MCF 10A (cell line): Measurements from ENCODE around the gene PTPRK. TPM values are rescaled to one million over a fixed set of nuclear protein-coding genes. Genes with fewer than 3 reads are reported as not detected.

Source experiments
- BruUV-seq: library from RNA; stranded (reverse); fragments of 400-500 nt; replicated peaks from 2 replicates; lab custom pipeline; 2021; lab: Mats Ljungman, UMichigan
- CTCF ChIA-PET: fragments of 300-600 bp; sonication (Branson Sonifier 250); formaldehyde crosslinking; extraction: SDS; loops from one replicate; lab custom pipeline; 2021; ENCODE audit warnings: antibody characterized with exemption, inconsistent platforms; lab: Yijun Ruan, JAX
- POLR2A ChIA-PET: fragments of 300-600, 350-650 bp; sonication (Branson Sonifier 250); formaldehyde crosslinking; extraction: SDS; loops from one replicate; lab custom pipeline; 2020; ENCODE audit warnings: antibody characterized with exemption, inconsistent platforms; lab: Yijun Ruan, JAX
- DNase-seq: peaks from one replicate; pipeline ENCODE4 v3.0.0-alpha.2; 2018; ENCODE audit not compliant: unreplicated experiment
- H3K27ac Mint-ChIP-seq: one replicate; pipeline ENCODE4 v1.8.0; 2022; ENCODE audit warnings: mild to moderate bottlenecking, low read depth, mixed read lengths; ENCODE audit not compliant: unreplicated experiment
- H3K27me3 Mint-ChIP-seq: one replicate; pipeline ENCODE4 v1.8.0; 2022; ENCODE audit warnings: mixed read lengths; ENCODE audit not compliant: insufficient read depth, unreplicated experiment
- H3K36me3 Mint-ChIP-seq: one replicate; pipeline ENCODE4 v1.8.0; 2022; ENCODE audit warnings: mild to moderate bottlenecking, moderate library complexity, mixed read lengths; ENCODE audit not compliant: insufficient read depth, unreplicated experiment
- H3K4me1 Mint-ChIP-seq: one replicate; pipeline ENCODE4 v1.8.0; 2022; ENCODE audit warnings: mixed read lengths; ENCODE audit not compliant: insufficient read depth, unreplicated experiment
- H3K4me3 Mint-ChIP-seq: one replicate; pipeline ENCODE4 v1.8.0; 2022; ENCODE audit warnings: mild to moderate bottlenecking, moderate library complexity, mixed read lengths; ENCODE audit not compliant: unreplicated experiment
- H3K9me3 Mint-ChIP-seq: one replicate; pipeline ENCODE4 v1.8.0; 2022; ENCODE audit warnings: mixed read lengths; ENCODE audit not compliant: unreplicated experiment
- CTCF ChIP-seq: fragments of 200-600 bp; IDR thresholded peaks from one replicate; pipeline ENCODE4 v1.8.0; 2022; ENCODE audit warnings: antibody characterized with exemption, mild to moderate bottlenecking; ENCODE audit not compliant: unreplicated experiment
- intact Hi-C: fragments of 100-400 bp; cut with micrococcal nuclease; formaldehyde crosslinking; loops from 2 replicates; pipeline ENCODE4 v1.14.1; 2022
- total RNA-seq: library from RNA; stranded (reverse); gene quantifications from 2 replicates; pipeline ENCODE4 v1.2.3, GENCODE V29; 2022

The PTPRK gene
- total RNA-seq, 1 experiment from 2014 or later, result 50.2 TPM

- no peak for TF ChIP-seq CTCF
- Mint-ChIP-seq H3K4me3 (no peak overlapping the region), H3K27me3 (no peaks in the 10 kb centered on the region), H3K9me3 (no peaks in the 10 kb centered on the region), H3K4me1 (peaks cover 17% of the 10 kb centered on the region), H3K27ac (no peak overlapping the region), H3K36me3 (no peaks in the 10 kb centered on the region)
- CTCF ChIA-PET, result interaction anchor here (1.0 kb wide), 1 partner anchor 151 kb away, joined by 3 read pairs; no protein-coding TSS in a partner anchor
- POLR2A ChIA-PET, result interaction anchor here (0.6 kb wide), 1 partner anchor 16 kb away, joined by 4 read pairs; no protein-coding TSS in a partner anchor
- intact Hi-C loops, result no loop called here
- DNase-seq, result no peak
- BruUV-seq, result no TSS peak
These were observed 154.8 kb downstream of the PTPRK start for GRCh38 chr6:128365520-128366160.

GRCh38 chr6:128364766-128365519 is 155.5 kb downstream of the PTPRK start:
- Mint-ChIP-seq H3K36me3 (peaks cover 4% of the 10 kb centered on the region), H3K27me3 (no peaks in the 10 kb centered on the region), H3K27ac (no peak overlapping the region), H3K4me1 (peaks cover 17% of the 10 kb centered on the region), H3K9me3 (no peaks in the 10 kb centered on the region), H3K4me3 (no peak overlapping the region)
- no TSS peak for BruUV-seq
- CTCF ChIA-PET, result interaction anchor here (1.0 kb wide), 1 partner anchor 152 kb away, joined by 3 read pairs; no protein-coding TSS in a partner anchor
- no peak for TF ChIP-seq CTCF
- intact Hi-C loops, result no loop called here
- DNase-seq, result no peak
- POLR2A ChIA-PET, result interaction anchor here (0.6 kb wide), 1 partner anchor 828 kb away, joined by 3 read pairs; no protein-coding TSS in a partner anchor

GRCh38 chr6:128363020-128363813 is 157.2 kb downstream of the PTPRK start:
- peaks cover 6% of the 10 kb centered on the region for H3K36me3 Mint-ChIP-seq
- no peaks in the 10 kb centered on the region for H3K9me3 Mint-ChIP-seq
- peaks cover 15% of the 10 kb centered on the region for H3K4me1 Mint-ChIP-seq
- intact Hi-C loops, result no loop called here
- no peak for TF ChIP-seq CTCF
- H3K27me3 Mint-ChIP-seq, result no peaks in the 10 kb centered on the region
- BruUV-seq, result no TSS peak
- no peak for DNase-seq
- ChIA-PET POLR2A (no interaction called here), CTCF (no interaction called here)
- H3K27ac Mint-ChIP-seq, result no peak overlapping the region
- no peak overlapping the region for H3K4me3 Mint-ChIP-seq
